ENCODE results near the gene BSND.

BSND gene

DNA sequence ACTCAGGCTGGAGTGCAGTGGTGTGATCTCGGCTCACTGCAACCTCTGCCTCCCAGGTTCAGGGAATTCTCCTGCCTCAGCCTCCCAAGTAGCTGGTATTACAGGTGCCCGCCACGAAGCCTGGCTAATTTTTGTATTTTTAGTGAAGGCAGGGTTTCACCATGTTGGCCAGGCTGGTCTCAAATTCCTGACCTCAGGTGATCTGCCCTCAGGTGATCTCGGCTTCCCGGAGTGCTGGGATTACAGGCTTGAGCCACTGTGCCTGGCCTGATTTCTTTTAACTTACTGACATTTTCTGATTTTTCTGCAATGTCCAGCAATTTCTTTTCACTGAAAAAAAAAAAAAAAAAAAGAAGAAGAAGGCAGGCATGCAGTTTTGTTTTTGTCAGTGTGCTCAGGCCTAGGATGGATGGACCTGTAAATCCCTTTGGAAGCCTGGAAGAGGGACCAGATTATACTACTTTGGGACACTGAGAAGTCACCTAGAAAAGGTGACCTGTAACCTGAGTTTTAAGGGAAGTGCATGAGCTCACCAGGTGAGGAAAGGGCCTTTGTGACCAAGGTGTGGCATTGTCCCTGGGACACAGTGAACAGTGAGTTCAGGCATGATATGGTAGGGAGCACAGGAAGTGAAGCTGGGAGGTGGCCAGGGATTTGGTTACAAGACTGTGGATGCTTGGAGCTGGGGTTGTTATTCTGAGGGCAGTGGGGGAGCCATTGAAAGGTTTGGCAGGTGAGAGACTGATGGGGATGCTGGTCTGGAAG lies 21.0 kb upstream of the BSND start:
- no peak for DNase-seq

- DNase-seq = no peak
These were observed 20.0 kb upstream of the BSND start for GRCh38 chr1:54978528-54979326.

DNA sequence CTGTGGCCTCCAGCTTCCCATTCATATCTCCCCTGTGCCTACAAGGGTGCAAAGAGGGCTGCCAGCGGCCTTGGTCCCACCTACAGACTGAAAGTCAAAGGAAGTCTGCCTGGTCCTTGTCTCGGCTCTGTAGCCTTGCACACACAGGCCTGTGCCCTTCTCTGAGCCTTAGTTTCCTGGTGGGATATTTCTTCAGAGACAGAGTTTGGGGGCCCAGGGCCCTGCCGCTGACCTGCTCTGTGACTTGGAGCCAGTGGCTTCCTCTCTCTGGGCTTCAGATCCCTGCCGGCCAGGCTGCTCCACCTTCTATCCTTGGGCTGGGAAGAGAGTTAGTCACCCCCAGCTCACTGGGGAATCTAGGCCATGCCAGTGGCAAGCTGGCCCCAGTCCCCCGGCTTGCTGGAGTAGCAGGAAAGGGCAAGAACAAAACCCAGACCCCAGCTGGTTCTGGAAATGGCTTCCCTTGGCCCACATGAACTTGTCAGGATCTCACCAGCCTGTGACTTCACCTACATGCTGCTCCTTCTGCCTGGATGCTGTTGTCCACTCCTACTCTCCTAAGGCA lies 19.3 kb upstream of the BSND start:
- DNase-seq = no peak

DNA sequence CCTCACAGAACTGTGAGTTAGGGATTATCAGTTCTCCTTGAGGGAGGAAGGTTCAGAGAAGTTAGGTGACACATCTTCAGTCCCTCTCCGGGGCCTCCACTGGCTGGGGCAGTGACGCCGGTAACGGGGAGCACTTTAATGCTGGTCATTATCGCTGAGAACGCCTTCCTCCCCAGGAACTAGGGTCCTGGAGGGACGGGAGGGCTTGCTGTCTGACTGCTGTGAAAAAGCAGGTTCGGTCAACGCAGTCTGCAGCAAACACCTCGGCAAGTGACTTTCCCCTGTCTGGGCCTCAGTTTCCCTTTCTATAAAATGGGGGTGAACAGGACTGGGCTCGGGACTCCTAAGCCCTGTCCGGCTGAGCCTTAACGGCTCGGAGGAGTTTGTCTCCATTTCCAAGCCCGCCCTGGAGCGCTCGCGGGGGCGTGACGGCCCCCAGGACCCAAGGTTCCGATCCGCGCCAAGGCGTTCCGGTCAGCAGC lies 18.6 kb upstream of the BSND start:
- DNase-seq = no peak

DNA sequence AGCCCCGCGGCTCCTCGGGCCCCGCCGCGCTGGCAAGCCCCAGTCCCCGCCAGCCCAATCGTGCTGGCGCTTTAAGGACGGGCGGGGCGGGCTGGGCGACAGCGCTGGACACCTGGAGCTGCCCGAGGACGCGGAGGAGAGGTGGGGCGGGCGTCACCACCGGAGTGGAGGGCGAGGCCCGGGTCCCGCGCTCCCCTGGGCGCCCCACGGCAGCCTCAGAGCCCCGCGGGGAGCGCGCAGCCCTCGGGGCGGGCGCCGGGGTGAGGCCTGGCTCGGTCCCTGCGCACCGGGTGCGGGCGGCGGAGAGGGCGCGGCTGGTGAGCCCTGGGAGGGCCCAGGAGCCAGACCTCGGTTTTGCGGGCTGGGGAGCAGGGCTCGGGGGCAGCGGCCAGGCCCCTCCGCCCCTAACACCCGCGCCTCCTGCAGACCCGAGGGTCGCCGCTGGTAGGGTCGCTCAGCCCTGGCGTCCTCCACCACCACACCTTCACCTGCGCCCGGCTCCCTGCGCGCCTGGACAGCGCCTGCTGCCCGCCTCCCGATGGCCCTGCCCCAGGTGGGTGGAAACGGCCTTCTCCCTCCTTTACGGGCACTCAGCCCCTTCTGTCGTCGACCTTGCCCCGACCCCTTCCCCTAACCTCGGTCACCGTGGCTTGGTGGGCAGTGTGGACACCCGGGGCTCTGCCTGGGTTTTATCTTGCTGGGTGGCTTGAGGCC lies 18.0 kb upstream of the BSND start, which contains the start of gene TMEM61:
TSS of gene TMEM61 (plus strand) at position 101 of the 714 bp plus-strand sequence. CDS start at position 539, 438 bp downstream.
- DNase-seq = no peak

DNA sequence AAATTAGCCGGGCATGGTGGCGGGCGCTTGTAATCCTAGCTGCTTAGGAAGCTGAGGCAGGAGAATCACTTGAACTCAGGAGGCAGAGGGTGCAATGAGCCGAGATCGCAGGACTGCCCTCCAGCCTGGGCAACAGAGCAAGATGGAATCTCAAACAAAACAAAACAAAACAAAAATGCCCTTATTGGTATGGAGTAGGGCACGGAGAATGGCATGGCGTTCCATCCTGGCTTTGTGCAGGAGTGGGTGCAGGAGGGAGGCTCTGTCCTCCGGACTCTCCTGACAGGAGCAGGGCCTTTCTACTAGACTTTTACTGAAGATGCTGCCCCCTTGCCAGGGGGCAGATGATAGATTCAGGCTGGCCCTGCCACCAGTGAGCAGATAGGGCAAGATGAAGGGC lies 17.3 kb upstream of the BSND start:
- DNase-seq = no peak

GRCh38 chr1:54982739-54983138 lies 16.0 kb upstream of the BSND start:
- DNase-seq = no peak

- DNase-seq = no peak
These were observed 14.4 kb upstream of the BSND start for GRCh38 chr1:54984131-54984842.

GRCh38 chr1:54985556-54985955 lies 13.2 kb upstream of the BSND start:
- no peak for DNase-seq

GRCh38 chr1:54986025-54986424 lies 12.7 kb upstream of the BSND start:
- DNase-seq = no peak

DNA sequence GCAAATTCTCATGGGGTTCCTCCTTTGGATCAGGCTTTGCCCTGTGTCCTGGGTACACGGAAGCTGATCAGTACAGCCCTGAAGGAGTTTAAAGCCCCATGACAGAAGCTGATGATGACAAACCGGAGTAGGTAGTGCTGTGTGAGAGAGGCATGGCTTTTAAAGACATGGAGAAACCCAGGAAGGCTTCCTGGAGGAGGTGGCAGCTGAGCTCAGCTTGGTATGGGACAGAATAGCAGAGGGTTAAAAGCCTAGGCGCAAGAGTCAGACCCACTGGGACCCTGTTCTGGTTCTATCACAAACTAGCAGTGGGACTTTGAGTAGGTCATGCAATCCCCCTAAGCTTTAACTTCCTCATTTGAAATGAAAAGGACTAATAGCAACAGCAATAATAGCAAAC lies 12.2 kb upstream of the BSND start:
- no peak for DNase-seq

- DNase-seq = no peak
These were observed 11.3 kb upstream of the BSND start for GRCh38 chr1:54987427-54987826.

GRCh38 chr1:54987919-54988705 lies 10.6 kb upstream of the BSND start:
- no peak for DNase-seq

GRCh38 chr1:54988975-54989374 lies 9.8 kb upstream of the BSND start:
- DNase-seq = no peak

DNA sequence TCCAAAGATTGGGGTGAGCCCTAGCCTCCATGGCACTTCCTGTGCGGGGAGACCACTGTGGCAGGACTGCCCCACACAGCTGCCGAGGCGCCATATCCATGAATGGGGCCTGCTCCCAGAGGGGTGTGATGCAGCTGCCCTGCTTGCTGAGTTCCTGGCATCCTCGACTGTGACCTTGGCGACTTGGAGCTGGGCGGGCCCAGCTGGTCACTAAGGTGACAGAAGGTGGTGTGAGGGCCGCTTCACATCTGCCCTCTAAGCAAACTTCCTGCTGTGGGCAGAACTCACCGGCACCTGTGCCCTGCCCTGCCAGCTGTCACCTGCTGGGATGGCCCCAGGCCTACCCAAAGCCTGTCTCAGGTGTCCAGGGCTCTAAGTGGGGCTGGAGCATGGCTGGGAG lies 9.3 kb upstream of the BSND start:
- DNase-seq = no peak

DNA sequence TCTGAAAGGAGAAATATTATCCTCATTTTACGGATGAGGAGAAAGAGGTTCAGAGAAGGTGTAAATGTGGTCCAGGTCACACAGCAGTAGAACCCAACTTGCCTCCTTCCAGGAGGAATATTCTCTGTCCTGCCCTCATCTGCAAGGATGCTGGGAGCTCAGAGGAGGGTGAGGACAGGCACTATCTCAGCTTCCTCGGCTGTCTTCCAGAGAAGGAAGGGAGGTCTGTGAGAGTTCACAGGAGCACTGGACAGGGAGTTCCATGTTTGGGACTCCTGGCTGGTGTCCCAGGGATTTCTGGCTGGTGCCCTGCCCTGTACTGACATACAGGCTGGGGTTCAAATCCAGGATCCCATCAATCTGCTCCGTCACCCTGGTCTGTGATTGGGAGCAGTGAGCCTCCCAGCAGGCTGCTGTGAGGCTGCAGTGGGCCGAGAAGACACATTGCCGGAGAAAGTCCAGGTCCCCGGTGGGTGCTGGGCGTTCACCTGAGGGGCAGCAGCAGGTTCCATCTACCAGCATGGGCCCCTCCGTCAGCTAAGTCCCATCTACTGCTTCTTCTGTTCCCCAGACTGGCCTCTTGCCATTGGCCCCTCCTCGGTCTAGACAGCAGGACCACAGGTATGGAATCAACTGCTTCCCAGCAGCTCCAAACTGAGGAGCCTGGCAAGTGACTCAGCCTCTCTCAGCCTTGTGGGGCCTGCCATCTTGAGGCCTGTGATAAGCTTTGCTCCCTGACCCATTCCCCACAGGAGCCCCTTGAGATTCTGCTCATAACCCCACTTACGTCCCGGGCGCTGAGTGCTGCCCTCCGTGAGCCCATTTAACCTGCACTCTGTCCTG lies 8.5 kb upstream of the BSND start:
- no peak for DNase-seq

DNA sequence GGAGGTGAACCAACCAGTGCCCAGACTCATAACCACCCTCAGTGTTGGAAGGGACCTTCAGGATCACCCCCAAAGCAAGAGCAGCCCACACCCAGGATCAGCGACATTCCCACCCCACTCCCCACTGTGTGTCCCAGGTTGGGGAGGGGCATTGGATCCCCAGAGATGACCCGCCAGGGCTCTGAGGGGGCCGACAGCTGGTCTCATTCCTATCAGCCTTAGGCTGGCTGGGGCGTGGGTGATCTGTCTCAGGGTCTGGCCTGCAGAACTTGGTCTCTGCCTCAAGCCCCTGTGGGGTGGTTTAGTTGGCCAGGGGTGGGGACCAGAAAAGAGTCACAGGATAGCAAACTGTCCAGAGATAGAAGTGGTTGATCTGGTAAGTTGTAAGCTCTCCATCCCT lies 7.8 kb upstream of the BSND start:
- no peak for DNase-seq

- DNase-seq = no peak
These were observed 6.8 kb upstream of the BSND start for GRCh38 chr1:54991939-54992338.

- DNase-seq = no peak
These were observed 5.6 kb upstream of the BSND start for GRCh38 chr1:54993140-54993539.

GRCh38 chr1:54994355-54994990 lies 4.3 kb upstream of the BSND start:
- DNase-seq = no peak
